Melanocyte of skin (primary cell): ENCODE data around the gene GDF11. TPM values are rescaled to one million over a fixed set of nuclear protein-coding genes. Genes with fewer than 3 reads are reported as not detected.

ENCODE experiments used
- small RNA-seq, 2 donors: library from RNA; depleted of rRNA; stranded (forward); fragments of <200 nt; gene quantifications; one replicate each; pipeline ENCODE3, GENCODE V24; 2012
- total RNA-seq, 2 donors: library from RNA; depleted of rRNA; stranded (reverse); fragments of >200 nt; gene quantifications; 2 replicates each; pipeline ENCODE4 v1.2.3, GENCODE V29; 2012

The GDF11 gene
- 1 to 10 TPM; 3.3 to 9.3 TPM for total RNA-seq

GRCh38 chr12:55742719-55743405 is at the start of gene GDF11:
Gene GDF11, plus strand, starts transcription at chr12:55743122. Its CDS starts 195 bp downstream, at chr12:55743317.

GRCh38 chr12:55707841-55708694 is 34.9 kb upstream of the GDF11 start, which contains the start of gene ITGA7:
Gene ITGA7, minus strand, starts transcription at chr12:55707904. Its CDS starts 222 bp downstream, at chr12:55707682.

GRCh38 chr12:55715833-55716581 is 26.9 kb upstream of the GDF11 start, which contains the start of gene BLOC1S1:
Gene BLOC1S1, plus strand, starts transcription at chr12:55716046. Its CDS starts 6 bp downstream, at chr12:55716052.

GRCh38 chr12:55720071-55720564 is 22.8 kb upstream of the GDF11 start, which contains the start of gene RDH5:
Gene RDH5, plus strand, starts transcription at chr12:55720393. Its CDS starts 792 bp downstream, at chr12:55721185.

GRCh38 chr12:55728939-55729818 is 13.7 kb upstream of the GDF11 start, which contains the start of gene CD63:
Gene CD63, minus strand, starts transcription at chr12:55729009. Its CDS starts 668 bp downstream, at chr12:55728341.

Small RNA genes within 50 kb of the gene (small RNA-seq; reads per million reads assigned to genes)
- gene AC009779.1 = 0 reads per million in 2 donors
- 0 reads per million in 2 donors for gene RF00017

Other genes starting within 250 kb of the GDF11 start
- not detected for gene OR6C4, start 193.5 kb upstream of the GDF11 start, total RNA-seq
- gene OR2AP1, start 170.7 kb upstream of the GDF11 start, total RNA-seq = not detected
- not detected for gene OR10P1, start 106.2 kb upstream of the GDF11 start, total RNA-seq
- gene ITGA7, start 35.2 kb upstream of the GDF11 start, total RNA-seq = 1 to 10 TPM; 1.3 to 3.8 TPM
- gene BLOC1S1, start 27.1 kb upstream of the GDF11 start, total RNA-seq = 10 to 100 TPM; 30.3 to 53.0 TPM
- 1 to 10 TPM; 1.0 to 1.3 TPM for gene RDH5, start 22.7 kb upstream of the GDF11 start, total RNA-seq
- 1,000 to 10,000 TPM; 1,571 to 2,230 TPM for gene CD63, start 14.1 kb upstream of the GDF11 start, total RNA-seq
- 10 to 100 TPM; 44.7 to 69.9 TPM for gene SARNP, start 74.6 kb downstream of the GDF11 start, total RNA-seq
- 10 to 100 TPM; 12.7 to 16.3 TPM for gene ORMDL2, start 74.9 kb downstream of the GDF11 start, total RNA-seq
- gene DNAJC14, start 86.5 kb downstream of the GDF11 start, total RNA-seq = 10 to 100 TPM; 42.7 to 43.3 TPM
- under 1 TPM in 1 of 2 donors, not detected in 1; under 0.01 TPM for gene MMP19, start 99.8 kb downstream of the GDF11 start, total RNA-seq
- gene PYM1, start 184.8 kb downstream of the GDF11 start, total RNA-seq = 10 to 100 TPM; 27.6 to 29.6 TPM
- 10 to 100 TPM in 1 of 2 donors, 1 to 10 TPM in 1; 6.3 to 10.3 TPM for gene DGKA, start 188.0 kb downstream of the GDF11 start, total RNA-seq
- 1,000 to 10,000 TPM; 4,571 to 5,356 TPM for gene PMEL, start 222.9 kb downstream of the GDF11 start, total RNA-seq
- 100 to 1,000 TPM; 367 to 670 TPM for gene CDK2, start 223.7 kb downstream of the GDF11 start, total RNA-seq
- 100 to 1,000 TPM; 110 to 138 TPM for gene RAB5B, start 231.0 kb downstream of the GDF11 start, total RNA-seq